Esophagus muscularis mucosa (tissue), 3 donors: ENCODE data around the gene IPO9.

ENCODE experiments used
- POLR2A ChIP-seq: fragments of 450-650 bp; IDR thresholded peaks from one replicate; pipeline ENCODE4 v1.6.1; 2017; ENCODE audit warnings: antibody characterized with exemption, moderate library complexity, mild to moderate bottlenecking, low read depth
- POLR2AphosphoS5 ChIP-seq, 2 donors: sonication (generic); formaldehyde crosslinking; IDR thresholded peaks; one replicate each; pipeline ENCODE4 v1.6.1; 2017; ENCODE audit warnings: antibody characterized with exemption in 2 of 2
- TF ChIP-seq, protein P1 (sequence below), 3 experiments: fragments of 200-600 bp in 2 of 3; fragments of 450-650 bp in 1 of 3; sonication (generic) in 2 of 3; IDR thresholded peaks; one replicate each; pipeline ENCODE4 v1.5.1; 2017 to 2019; ENCODE audit warnings: antibody characterized with exemption in 3 of 3, mild to moderate bottlenecking in 2 of 3, moderate library complexity in 1 of 3

DNA sequence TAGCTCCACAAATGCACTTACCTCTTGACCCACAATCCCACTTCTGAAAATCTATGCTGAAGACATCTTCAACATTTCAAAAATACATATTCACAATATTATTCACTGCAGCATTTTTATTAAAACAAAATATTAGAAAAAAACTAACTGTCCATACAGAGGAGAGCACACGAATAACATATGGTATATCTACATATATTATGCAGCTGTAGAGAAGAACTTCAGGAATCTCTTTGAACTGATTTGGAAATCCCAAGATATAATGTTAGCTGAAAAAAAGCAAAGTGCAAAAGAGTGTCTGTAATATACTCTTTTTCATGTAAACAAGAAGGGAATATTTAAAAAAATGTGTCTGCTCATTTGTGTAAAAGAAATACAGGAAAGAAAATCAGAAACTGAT, 11.5 kb downstream of the IPO9 start:
- TF ChIP-seq, protein P1, sequence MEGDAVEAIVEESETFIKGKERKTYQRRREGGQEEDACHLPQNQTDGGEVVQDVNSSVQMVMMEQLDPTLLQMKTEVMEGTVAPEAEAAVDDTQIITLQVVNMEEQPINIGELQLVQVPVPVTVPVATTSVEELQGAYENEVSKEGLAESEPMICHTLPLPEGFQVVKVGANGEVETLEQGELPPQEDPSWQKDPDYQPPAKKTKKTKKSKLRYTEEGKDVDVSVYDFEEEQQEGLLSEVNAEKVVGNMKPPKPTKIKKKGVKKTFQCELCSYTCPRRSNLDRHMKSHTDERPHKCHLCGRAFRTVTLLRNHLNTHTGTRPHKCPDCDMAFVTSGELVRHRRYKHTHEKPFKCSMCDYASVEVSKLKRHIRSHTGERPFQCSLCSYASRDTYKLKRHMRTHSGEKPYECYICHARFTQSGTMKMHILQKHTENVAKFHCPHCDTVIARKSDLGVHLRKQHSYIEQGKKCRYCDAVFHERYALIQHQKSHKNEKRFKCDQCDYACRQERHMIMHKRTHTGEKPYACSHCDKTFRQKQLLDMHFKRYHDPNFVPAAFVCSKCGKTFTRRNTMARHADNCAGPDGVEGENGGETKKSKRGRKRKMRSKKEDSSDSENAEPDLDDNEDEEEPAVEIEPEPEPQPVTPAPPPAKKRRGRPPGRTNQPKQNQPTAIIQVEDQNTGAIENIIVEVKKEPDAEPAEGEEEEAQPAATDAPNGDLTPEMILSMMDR (IDR thresholded peaks at IDR 0.05) = no peak
- TF ChIP-seq POLR2A (no peak), POLR2AphosphoS5 (IDR thresholded peaks at IDR 0.05) (no peak)
